Trophoblast cell (in vitro differentiated cells and primary cell): ENCODE measurements around the gene UPF1.

ENCODE experiments used
- DNase-seq, 2 donors: peaks; one replicate each; pipeline ENCODE4 v3.0.0-alpha.2; 2016
- H2AFZ ChIP-seq: 2 replicates; pipeline ENCODE4 v1.6.1; 2013; ENCODE audit warnings: low read length, moderate library complexity, mild to moderate bottlenecking; ENCODE audit not compliant: insufficient read depth, poor library complexity
- H2AK5ac ChIP-seq: 2 replicates; pipeline ENCODE4 v1.6.1; 2013; ENCODE audit warnings: mild to moderate bottlenecking, low read length
- H2BK120ac ChIP-seq: 2 replicates; pipeline ENCODE4 v1.6.1; 2013; ENCODE audit warnings: low read length, mild to moderate bottlenecking, moderate library complexity; ENCODE audit not compliant: insufficient read depth, poor library complexity
- H2BK12ac ChIP-seq: 2 replicates; pipeline ENCODE4 v1.6.1; 2013; ENCODE audit warnings: mild to moderate bottlenecking, low read length, moderate library complexity
- H2BK5ac ChIP-seq: 2 replicates; pipeline ENCODE4 v1.6.1; 2013; ENCODE audit warnings: low read length, low read depth, moderate library complexity, mild to moderate bottlenecking; ENCODE audit not compliant: poor library complexity
- H3K14ac ChIP-seq: 2 replicates; pipeline ENCODE4 v1.6.1; 2013; ENCODE audit warnings: mild to moderate bottlenecking, low read length
- H3K18ac ChIP-seq: 2 replicates; pipeline ENCODE4 v1.6.1; 2013; ENCODE audit warnings: mild to moderate bottlenecking, low read length
- H3K23ac ChIP-seq: 2 replicates; pipeline ENCODE4 v1.6.1; 2013; ENCODE audit warnings: low read length
- H3K27ac ChIP-seq: 2 replicates; pipeline ENCODE4 v1.5.1; 2013; ENCODE audit warnings: low read depth, mild to moderate bottlenecking, inconsistent platforms, low read length, moderate library complexity
- H3K27me3 ChIP-seq: 2 replicates; pipeline ENCODE4 v1.6.1; 2013; ENCODE audit warnings: inconsistent platforms, mild to moderate bottlenecking, low read length, moderate library complexity; ENCODE audit not compliant: insufficient read depth
- H3K36me3 ChIP-seq, 2 experiments: 1 replicate in 1 of 2; 2 replicates in 1 of 2; pipeline ENCODE4 v1.6.1; 2013; ENCODE audit warnings: low read length in 2 of 2, mild to moderate bottlenecking in 2 of 2, moderate library complexity in 1 of 2; ENCODE audit not compliant: insufficient read depth in 2 of 2, control insufficient read depth in 1 of 2
- H3K4ac ChIP-seq: 2 replicates; pipeline ENCODE4 v1.6.1; 2013; ENCODE audit warnings: low read depth, mild to moderate bottlenecking, low read length, moderate library complexity
- H3K4me1 ChIP-seq, 2 experiments: 1 replicate in 1 of 2; 2 replicates in 1 of 2; pipeline ENCODE4 v1.6.1; 2013; ENCODE audit warnings: low read length in 2 of 2, mild to moderate bottlenecking in 2 of 2, moderate library complexity in 1 of 2; ENCODE audit not compliant: insufficient read depth in 2 of 2, control insufficient read depth in 1 of 2
- H3K4me2 ChIP-seq: 2 replicates; pipeline ENCODE4 v1.6.1; 2013; ENCODE audit warnings: inconsistent platforms, mild to moderate bottlenecking, low read length, moderate library complexity
- H3K4me3 ChIP-seq: 2 replicates; pipeline ENCODE4 v1.5.1; 2013; ENCODE audit warnings: mild to moderate bottlenecking, low read depth, low read length, inconsistent platforms
- H3K79me1 ChIP-seq: one replicate; pipeline ENCODE4 v1.6.1; 2013; ENCODE audit warnings: low read length
- H3K79me2 ChIP-seq: 2 replicates; pipeline ENCODE4 v1.6.1; 2013; ENCODE audit warnings: low read length, mild to moderate bottlenecking; ENCODE audit not compliant: control insufficient read depth, insufficient read depth, poor library complexity
- H3K9ac ChIP-seq: 2 replicates; pipeline ENCODE4 v1.6.1; 2013; ENCODE audit warnings: mild to moderate bottlenecking, low read length
- H3K9me3 ChIP-seq: 2 replicates; pipeline ENCODE4 v1.6.1; 2013; ENCODE audit warnings: low read depth, mild to moderate bottlenecking, control low read depth, inconsistent platforms, low read length; ENCODE audit not compliant: insufficient read depth
- H4K12ac ChIP-seq: 2 replicates; pipeline ENCODE4 v1.6.1; 2013; ENCODE audit warnings: low read depth, mild to moderate bottlenecking, low read length, moderate library complexity
- H4K8ac ChIP-seq: 2 replicates; pipeline ENCODE4 v1.6.1; 2013; ENCODE audit warnings: low read depth, mild to moderate bottlenecking, low read length, moderate library complexity
- H4K91ac ChIP-seq: one replicate; pipeline ENCODE4 v1.6.1; 2013; ENCODE audit warnings: low read depth, mild to moderate bottlenecking, low read length, moderate library complexity
- WGBS: extraction: QIAGEN DNeasy Blood & Tissue Kit; methylation state at CpG from one replicate; pipeline ENCODE4 v1.1.7; 2013; ENCODE audit warnings: missing lambda C conversion rate; ENCODE audit not compliant: insufficient read length, insufficient coverage; ENCODE audit errors: extremely low coverage; 5-methylcytosine and 5-hydroxymethylcytosine counted together

UPF1 gene

GRCh38 chr19:18867751-18868150 is 36.0 kb downstream of the UPF1 start:
- Histone ChIP-seq H2BK12ac (no peak overlapping the region), H3K4me1 (no peaks in the 10 kb centered on the region), H3K4me2 (no peak overlapping the region), H2BK120ac (no peak overlapping the region), H4K12ac (no peak overlapping the region), H3K79me1 (no peaks in the 10 kb centered on the region), H3K4me3 (no peak overlapping the region), H2AFZ (no peak overlapping the region), H4K91ac (no peak overlapping the region), H4K8ac (no peak overlapping the region), H3K36me3 (peaks cover 56 to 61% of the 10 kb centered on the region in 2 experiments), H3K14ac (no peak overlapping the region), H3K79me2 (no peaks in the 10 kb centered on the region), H3K18ac (peak overlapping the region; percentile 50), H3K9ac (no peak overlapping the region), H3K4ac (no peak overlapping the region), H2BK5ac (no peak overlapping the region), H2AK5ac (no peak overlapping the region), H3K23ac (no peak overlapping the region), H3K27ac (no peak overlapping the region), H3K9me3 (peaks cover 5% of the 10 kb centered on the region), H3K27me3 (no peaks in the 10 kb centered on the region)
- no CpG with 5 or more reads among the region's 23 CpGs for WGBS
- DNase-seq = no peak

- DNase-seq = peak in 1 of 2 donors; percentile 26
- Histone ChIP-seq H3K4ac (no peak overlapping the region), H3K9me3 (peaks cover 2% of the 10 kb centered on the region), H3K27me3 (no peaks in the 10 kb centered on the region), H4K91ac (no peak overlapping the region), H4K8ac (no peak overlapping the region), H3K27ac (no peak overlapping the region), H3K9ac (no peak overlapping the region), H2AFZ (no peak overlapping the region), H3K23ac (no peak overlapping the region), H3K79me2 (no peaks in the 10 kb centered on the region), H3K4me2 (no peak overlapping the region), H3K4me3 (no peak overlapping the region), H2BK5ac (peak overlapping the region; percentile 15), H3K79me1 (no peaks in the 10 kb centered on the region), H4K12ac (peak overlapping the region; percentile 7), H3K36me3 (peaks cover 49 to 53% of the 10 kb centered on the region in 2 experiments), H3K18ac (no peak overlapping the region), H3K4me1 (no peaks in the 10 kb centered on the region), H2BK120ac (no peak overlapping the region), H2BK12ac (no peak overlapping the region), H3K14ac (no peak overlapping the region), H2AK5ac (no peak overlapping the region)
- WGBS = no CpG with 5 or more reads among the region's 77 CpGs
Observed at GRCh38 chr19:18868380-18869022, 36.7 kb downstream of the UPF1 start.

- Histone ChIP-seq H3K4me3 (no peak overlapping the region), H3K18ac (no peak overlapping the region), H2AK5ac (no peak overlapping the region), H3K9ac (no peak overlapping the region), H2AFZ (no peak overlapping the region), H3K4me2 (no peak overlapping the region), H3K9me3 (peaks cover 2% of the 10 kb centered on the region), H2BK5ac (no peak overlapping the region), H2BK12ac (no peak overlapping the region), H3K4me1 (no peaks in the 10 kb centered on the region), H3K14ac (no peak overlapping the region), H3K23ac (no peak overlapping the region), H3K79me2 (no peaks in the 10 kb centered on the region), H4K8ac (no peak overlapping the region), H4K12ac (no peak overlapping the region), H3K36me3 (peaks cover 42 to 47% of the 10 kb centered on the region in 2 experiments), H3K79me1 (no peaks in the 10 kb centered on the region), H3K27ac (no peak overlapping the region), H3K27me3 (no peaks in the 10 kb centered on the region), H4K91ac (no peak overlapping the region), H2BK120ac (no peak overlapping the region), H3K4ac (no peak overlapping the region)
- DNase-seq = peak in 1 of 2 donors; percentile 25
- WGBS = no CpG with 5 or more reads among the region's 71 CpGs
Observed at GRCh38 chr19:18869023-18869618, 37.4 kb downstream of the UPF1 start.

GRCh38 chr19:18869781-18870530 is 38.2 kb downstream of the UPF1 start:
- no peak overlapping the region for H3K4me3 ChIP-seq
- peaks cover 39 to 44% of the 10 kb centered on the region in 2 experiments for H3K36me3 ChIP-seq
- H2AFZ ChIP-seq = no peak overlapping the region
- H3K9ac ChIP-seq = no peak overlapping the region
- WGBS = no CpG with 5 or more reads among the region's 62 CpGs
- DNase-seq = no peak
- H3K23ac ChIP-seq = no peak overlapping the region
- H3K27ac ChIP-seq = no peak overlapping the region
- no peak overlapping the region for H3K18ac ChIP-seq
- no peaks in the 10 kb centered on the region for H3K79me2 ChIP-seq
- H4K8ac ChIP-seq = no peak overlapping the region
- H2BK5ac ChIP-seq = no peak overlapping the region
- no peak overlapping the region for H3K14ac ChIP-seq
- no peak overlapping the region for H4K12ac ChIP-seq
- no peaks in the 10 kb centered on the region for H3K4me1 ChIP-seq
- no peak overlapping the region for H4K91ac ChIP-seq
- H3K4ac ChIP-seq = no peak overlapping the region
- H2BK12ac ChIP-seq = no peak overlapping the region
- H2BK120ac ChIP-seq = no peak overlapping the region
- no peak overlapping the region for H2AK5ac ChIP-seq
- no peaks in the 10 kb centered on the region for H3K27me3 ChIP-seq
- peaks cover 2% of the 10 kb centered on the region for H3K9me3 ChIP-seq
- no peaks in the 10 kb centered on the region for H3K79me1 ChIP-seq
- H3K4me2 ChIP-seq = no peak overlapping the region
